Stimulated activated naive CD8-positive, alpha-beta T cell treated with anti-CD3 and anti-CD28 coated beads, Interleukin-15, amount 100 ng/mL, for 72 hours (primary cell): ENCODE results near the gene NCK2.
"Not testable (repeated sequence)": the region's sequence is repeated elsewhere in the genome, so short reads cannot be mapped to it uniquely, and the experiment has no call there.

Experiments
- ATAC-seq: fragments of 150-1000 bp; cut with Tn5 transposase; 2 replicates; pipeline ENCODE4 v1.10.0; 2021; ENCODE audit warnings: mild to moderate bottlenecking, moderate library complexity
- DNase-seq, 2 donors: peaks; one replicate each; pipeline ENCODE4 v3.0.0; 2021 to 2022
- H3K27ac Mint-ChIP-seq, 2 donors: one replicate each; pipeline ENCODE4 v1.8.0; 2022; ENCODE audit warnings: mild to moderate bottlenecking in 2 of 2, mixed read lengths in 2 of 2, moderate library complexity in 2 of 2
- H3K27me3 Mint-ChIP-seq: one replicate; pipeline ENCODE4 v1.8.0; 2022; ENCODE audit warnings: mixed read lengths
- H3K4me1 Mint-ChIP-seq: one replicate; pipeline ENCODE4 v1.8.0; 2022; ENCODE audit warnings: mild to moderate bottlenecking, mixed read lengths
- H3K4me3 Mint-ChIP-seq, 2 donors: one replicate each; pipeline ENCODE4 v1.8.0; 2022; ENCODE audit warnings: mild to moderate bottlenecking in 2 of 2, mixed read lengths in 2 of 2, moderate library complexity in 1 of 2
- H3K9me3 Mint-ChIP-seq, 2 donors: one replicate each; pipeline ENCODE4 v1.8.0; 2022; ENCODE audit warnings: mixed read lengths in 2 of 2

Gene NCK2

DNA sequence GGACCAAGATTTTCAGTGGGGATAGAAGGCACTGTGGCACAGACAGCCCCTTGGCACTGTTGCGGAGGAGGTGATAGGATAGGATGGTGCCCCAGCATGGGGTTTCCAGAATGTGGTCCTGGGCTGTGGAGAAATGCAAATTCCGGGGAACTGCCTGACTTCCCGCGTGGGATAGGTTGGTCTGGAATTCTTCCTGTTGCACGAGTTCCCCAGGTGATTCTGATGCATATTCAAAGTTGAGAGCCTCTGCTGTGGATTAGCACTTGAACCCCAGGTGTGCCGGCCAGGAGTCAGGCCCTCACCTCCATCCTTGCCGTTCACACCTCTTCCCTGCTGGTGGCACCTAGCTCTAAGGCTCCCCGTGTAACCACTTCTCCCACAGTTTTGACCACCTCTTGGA, 15.5 kb downstream of the NCK2 start:
- Mint-ChIP-seq H3K27ac (peak overlapping the region; percentile 93 to 97), H3K27me3 (no peaks in the 10 kb centered on the region), H3K4me1 (peaks cover 100% of the 10 kb centered on the region), H3K9me3 (no peaks in the 10 kb centered on the region), H3K4me3 (peak overlapping the region; percentile 75)
- DNase-seq: no peak
- ATAC-seq: no peak

DNA sequence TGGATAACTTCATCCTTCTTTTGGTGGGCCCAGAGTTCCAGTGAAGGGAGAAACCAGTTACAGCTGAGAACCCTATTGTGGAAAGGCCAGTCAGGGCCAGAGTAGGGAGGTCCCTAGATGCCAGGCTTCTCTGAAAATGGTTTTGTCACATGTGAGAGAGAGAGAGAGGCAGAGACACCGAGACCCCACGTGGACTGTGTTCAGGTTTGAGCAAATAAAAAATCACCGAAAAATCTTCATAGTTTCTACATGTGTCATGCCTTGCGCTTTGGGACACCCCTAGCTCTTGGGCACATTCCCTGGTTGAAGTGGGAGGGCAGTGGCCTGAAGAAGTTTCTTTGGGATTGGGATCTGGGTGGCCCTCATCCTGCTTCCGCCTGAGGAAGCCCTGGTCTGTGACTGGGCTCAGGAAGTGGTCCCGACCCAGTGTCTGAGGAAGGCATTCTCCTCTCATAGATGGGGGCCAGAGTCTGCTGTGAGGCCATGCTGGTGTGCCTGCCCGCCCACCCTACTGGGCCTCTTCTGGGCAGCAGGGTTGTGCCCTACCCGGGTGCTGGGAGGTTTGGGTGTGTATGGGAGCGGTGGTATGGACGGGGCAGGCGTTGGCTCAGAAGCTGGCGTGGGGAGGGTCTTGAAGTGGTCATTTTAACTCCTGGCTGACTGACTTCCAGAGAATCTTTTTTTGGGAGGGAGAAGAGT, 16.1 kb downstream of the NCK2 start:
- no peaks in the 10 kb centered on the region for H3K9me3 Mint-ChIP-seq
- peak overlapping the region; percentile 93 to 97 for H3K27ac Mint-ChIP-seq
- ATAC-seq (peak; percentile 60), DNase-seq (no peak)
- H3K4me1 Mint-ChIP-seq: peaks cover 100% of the 10 kb centered on the region
- H3K4me3 Mint-ChIP-seq: peak overlapping the region; percentile 75
- H3K27me3 Mint-ChIP-seq: no peaks in the 10 kb centered on the region

DNA sequence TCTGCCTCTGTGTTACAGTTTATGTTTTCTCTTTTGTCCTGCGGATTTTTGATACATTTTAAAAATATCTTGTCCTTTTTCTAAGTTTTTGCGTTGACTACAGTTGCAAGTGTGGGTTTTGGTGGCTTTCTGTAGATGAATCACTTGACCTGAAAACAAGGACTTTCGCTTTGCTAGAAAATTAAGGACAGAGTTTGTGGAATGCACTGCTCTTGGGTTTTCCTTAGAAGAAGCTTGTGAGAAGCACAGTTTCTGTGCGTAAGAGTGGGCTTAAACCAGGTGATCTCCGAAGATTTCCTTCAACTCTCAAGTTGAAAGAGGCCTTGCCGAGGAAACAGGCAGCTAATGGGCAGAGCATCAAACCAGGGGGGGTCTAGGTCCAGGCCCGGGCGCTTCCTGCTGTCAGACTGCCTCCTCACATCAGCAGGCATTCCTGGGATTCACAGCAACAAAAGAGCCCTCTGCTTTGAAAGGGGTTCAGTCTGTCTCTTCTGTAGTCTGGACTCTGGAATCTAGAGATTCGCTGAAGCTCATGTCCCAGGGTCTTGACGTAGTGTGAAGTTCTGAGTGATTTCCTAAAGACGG, 17.3 kb downstream of the NCK2 start:
- Mint-ChIP-seq H3K27me3 (no peaks in the 10 kb centered on the region), H3K4me1 (peaks cover 100% of the 10 kb centered on the region), H3K9me3 (no peaks in the 10 kb centered on the region), H3K27ac (peak overlapping the region; percentile 78 to 93), H3K4me3 (peak overlapping the region; percentile 75)
- no peak for DNase-seq
- no peak for ATAC-seq

DNA sequence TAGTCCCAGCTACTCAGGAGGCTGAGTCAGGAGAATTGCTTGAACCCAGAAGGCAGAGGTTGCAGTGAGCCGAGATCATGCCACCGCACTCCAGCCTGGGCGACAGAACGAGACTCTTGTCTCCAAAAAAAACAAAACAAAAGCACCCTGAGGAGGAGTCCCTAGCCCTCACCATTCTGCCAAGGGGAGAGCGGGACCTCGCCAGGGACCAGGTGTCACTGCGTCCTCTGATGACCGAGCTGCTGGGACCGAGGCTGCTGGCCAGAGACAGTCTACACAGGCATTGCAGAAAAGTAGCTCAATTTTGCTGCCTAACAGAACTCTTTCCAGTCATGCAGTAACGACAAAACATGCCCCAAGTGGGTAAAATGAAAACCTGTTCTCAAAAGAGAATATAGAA, 18.4 kb downstream of the NCK2 start:
- H3K27me3 Mint-ChIP-seq: no peaks in the 10 kb centered on the region
- no peak for ATAC-seq
- peaks cover 100% of the 10 kb centered on the region for H3K4me1 Mint-ChIP-seq
- H3K27ac Mint-ChIP-seq: no peak overlapping the region
- H3K9me3 Mint-ChIP-seq: no peaks in the 10 kb centered on the region
- no peak for DNase-seq
- peak overlapping the region; percentile 49 to 75 for H3K4me3 Mint-ChIP-seq

DNA sequence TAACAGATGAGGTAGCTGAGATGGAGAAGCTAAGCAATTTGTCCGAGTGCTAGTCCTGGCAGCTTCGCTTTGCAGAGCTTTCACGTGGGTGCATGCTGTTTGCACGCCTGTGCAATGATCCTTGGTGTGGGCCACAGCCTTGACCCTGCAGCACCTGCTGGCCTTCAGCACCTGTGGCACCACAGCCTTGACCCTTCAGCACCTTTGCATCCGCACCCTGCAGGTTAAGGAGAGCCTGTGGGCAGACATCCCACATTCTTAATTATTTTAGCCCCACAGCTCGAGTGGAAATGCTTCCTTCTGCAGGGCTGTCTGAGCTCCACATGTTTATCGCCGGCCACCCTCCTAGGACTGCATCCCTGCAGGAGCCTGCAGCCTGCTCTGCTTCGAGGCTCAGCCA, 19.3 kb downstream of the NCK2 start:
- Mint-ChIP-seq H3K27me3 (no peaks in the 10 kb centered on the region), H3K4me1 (peaks cover 100% of the 10 kb centered on the region), H3K27ac (peak overlapping the region; percentile 34 to 40), H3K4me3 (peak overlapping the region; percentile 61 to 76), H3K9me3 (no peaks in the 10 kb centered on the region)
- DNase-seq: no peak
- ATAC-seq: no peak

DNA sequence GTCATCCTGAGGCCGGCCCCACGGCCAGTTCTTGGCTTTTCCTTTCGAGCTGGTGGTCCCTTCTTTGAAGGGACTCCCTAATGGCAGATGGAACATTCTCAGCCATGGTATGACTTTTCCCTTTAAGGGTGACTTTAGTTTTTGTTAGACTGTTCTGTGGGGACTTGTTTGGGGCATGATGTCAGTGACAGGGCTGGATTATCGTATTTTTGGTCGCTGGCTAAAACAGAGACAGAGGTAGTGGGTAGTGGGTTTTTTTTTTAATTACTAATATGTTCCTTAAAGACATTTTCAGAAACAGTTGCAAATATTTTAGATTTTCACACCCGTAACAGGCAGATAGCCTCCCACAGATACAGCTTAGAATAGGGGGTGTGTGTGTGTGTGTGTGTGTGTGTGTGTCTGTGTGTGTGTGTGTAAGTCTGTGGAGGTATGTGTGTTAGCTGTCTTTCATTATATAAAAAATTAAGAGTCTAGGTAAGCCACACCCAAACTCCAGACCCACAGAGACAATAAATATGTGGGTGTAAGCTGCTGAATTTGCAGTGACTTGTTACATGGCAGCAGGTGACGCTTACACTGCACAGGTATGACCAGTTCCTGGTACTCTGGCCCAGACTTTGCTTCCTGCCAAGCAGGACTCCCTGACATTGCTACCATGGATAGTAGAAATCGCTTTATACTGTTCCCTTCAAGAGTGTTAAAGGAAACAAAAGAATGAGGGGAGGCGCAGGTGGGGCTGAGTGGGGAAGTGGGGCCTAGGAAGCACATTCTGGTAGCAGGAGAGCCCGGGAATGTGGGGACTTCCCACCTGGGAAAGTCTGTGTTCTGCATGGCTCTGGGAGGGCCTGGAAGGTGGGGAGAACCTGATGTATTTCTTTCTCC, 20.9 kb downstream of the NCK2 start:
- H3K27ac Mint-ChIP-seq: peak overlapping the region; percentile 48 to 87

DNA sequence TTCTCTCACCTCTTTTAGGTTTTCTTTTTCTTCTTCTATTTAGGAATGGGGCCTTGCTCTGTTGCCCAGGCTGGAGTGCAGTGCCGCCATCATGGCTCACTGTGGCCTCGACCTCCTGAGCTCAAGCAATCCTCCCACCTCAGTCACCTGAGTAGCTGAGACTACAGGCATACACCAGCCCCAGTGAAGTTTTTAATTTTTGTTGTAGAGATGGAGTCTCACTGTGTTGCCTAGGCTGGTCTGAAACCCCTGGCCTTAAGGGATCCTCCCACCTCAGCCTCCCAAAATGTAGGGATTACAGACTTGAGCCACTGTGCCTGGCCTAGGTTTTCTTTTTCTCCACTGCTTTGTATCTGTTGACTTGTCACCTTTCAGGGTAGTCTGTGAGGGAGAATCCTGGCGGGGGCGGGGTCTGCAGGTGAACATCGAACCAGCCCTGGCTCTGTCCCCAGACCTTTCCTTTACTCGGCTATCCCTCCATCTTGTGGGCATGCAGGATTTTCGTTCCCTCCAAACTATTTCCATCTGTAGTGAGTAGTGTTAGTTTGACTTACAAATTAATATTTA, 21.7 kb downstream of the NCK2 start:
- Mint-ChIP-seq H3K4me3 (peak overlapping the region; percentile 4 to 76), H3K9me3 (no peaks in the 10 kb centered on the region), H3K27me3 (no peaks in the 10 kb centered on the region), H3K4me1 (peaks cover 99% of the 10 kb centered on the region), H3K27ac (no peak overlapping the region)
- DNase-seq (no peak), ATAC-seq (no peak)

More for the DNA sequence above, 20.9 kb downstream of the NCK2 start:
- Mint-ChIP-seq H3K4me1 (peaks cover 99% of the 10 kb centered on the region), H3K4me3 (peak overlapping the region in 1 of 2 donors; percentile 76), H3K27me3 (no peaks in the 10 kb centered on the region), H3K9me3 (no peaks in the 10 kb centered on the region)
- ATAC-seq (peak; percentile 79), DNase-seq (peak in 1 of 2 donors; percentile 41)

DNA sequence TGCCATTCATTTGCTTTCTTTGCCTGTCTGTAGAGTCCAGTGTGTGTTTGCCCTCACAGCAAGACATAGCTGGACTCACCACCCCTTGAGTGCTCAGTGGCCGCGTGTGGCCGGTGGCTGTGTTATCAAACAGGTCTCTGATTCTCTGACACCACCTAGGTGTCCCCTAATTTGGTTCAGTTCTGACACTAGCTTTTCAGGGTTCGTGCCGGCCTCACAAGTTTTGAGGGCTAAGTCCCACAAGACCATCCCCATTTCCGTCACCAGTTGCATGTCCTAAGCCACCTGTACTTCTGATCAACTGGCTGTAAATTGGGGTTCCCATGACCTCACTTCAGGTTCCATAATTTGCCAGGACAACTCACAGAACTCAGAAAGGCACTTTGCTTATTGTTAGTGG, 23.5 kb downstream of the NCK2 start:
- no peak overlapping the region for H3K4me3 Mint-ChIP-seq
- peak overlapping the region in 1 of 2 donors; percentile 55 for H3K27ac Mint-ChIP-seq
- no peak for DNase-seq
- no peaks in the 10 kb centered on the region for H3K9me3 Mint-ChIP-seq
- H3K27me3 Mint-ChIP-seq: no peaks in the 10 kb centered on the region
- ATAC-seq: no peak
- peaks cover 99% of the 10 kb centered on the region for H3K4me1 Mint-ChIP-seq

DNA sequence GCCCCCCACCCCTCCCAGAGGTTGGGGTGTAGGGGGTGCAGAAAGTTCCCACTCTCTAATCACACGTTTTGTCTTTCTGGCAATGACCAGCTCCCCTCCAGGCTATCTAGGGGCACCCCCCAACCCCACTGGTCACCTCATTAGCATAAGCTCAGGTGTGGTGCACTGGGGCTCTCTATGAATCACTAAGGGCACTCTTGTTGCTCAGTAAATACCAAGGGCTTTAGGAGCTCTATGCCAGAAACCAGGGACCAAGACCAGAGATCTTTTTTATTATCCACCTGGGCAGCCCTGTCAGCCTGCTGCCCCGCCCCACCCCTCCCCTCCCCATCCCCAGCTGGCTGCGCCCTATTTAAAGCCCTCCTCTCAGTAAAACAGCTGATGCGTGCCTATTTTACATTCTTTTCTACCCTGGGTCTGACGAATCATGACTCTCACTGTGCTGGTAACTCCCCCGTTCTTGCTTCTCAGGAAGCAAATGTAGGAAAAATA, 24.3 kb downstream of the NCK2 start:
- Mint-ChIP-seq H3K4me3 (peak overlapping the region; percentile 46 to 48), H3K9me3 (no peaks in the 10 kb centered on the region), H3K27me3 (no peaks in the 10 kb centered on the region), H3K4me1 (peaks cover 99% of the 10 kb centered on the region), H3K27ac (peak overlapping the region; percentile 66 to 79)
- no peak for DNase-seq
- ATAC-seq: peak; percentile 33

DNA sequence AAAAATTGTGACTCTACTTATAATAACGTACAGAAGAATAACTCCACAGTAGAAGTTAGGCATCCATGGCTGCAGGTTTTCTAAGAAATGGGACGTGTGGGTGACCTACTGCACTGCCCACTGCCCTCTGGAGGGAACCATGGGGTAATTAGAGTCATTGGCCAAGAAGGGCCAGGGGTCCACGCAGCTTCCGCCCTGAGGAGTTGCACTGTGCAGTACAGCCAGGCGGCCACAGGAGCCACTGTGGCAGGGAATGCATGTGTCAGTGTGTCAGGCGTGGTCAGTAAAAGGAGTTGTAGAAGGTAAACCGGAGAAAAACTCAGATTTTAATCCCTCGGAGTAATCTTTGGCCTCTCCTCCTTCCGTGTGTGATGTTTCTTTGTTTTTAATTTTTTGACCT, 24.8 kb downstream of the NCK2 start:
- H3K27me3 Mint-ChIP-seq: no peaks in the 10 kb centered on the region
- DNase-seq: no peak
- peaks cover 99% of the 10 kb centered on the region for H3K4me1 Mint-ChIP-seq
- peak overlapping the region; percentile 40 to 79 for H3K27ac Mint-ChIP-seq
- no peaks in the 10 kb centered on the region for H3K9me3 Mint-ChIP-seq
- peak overlapping the region; percentile 36 to 48 for H3K4me3 Mint-ChIP-seq
- ATAC-seq: peak; percentile 43

DNA sequence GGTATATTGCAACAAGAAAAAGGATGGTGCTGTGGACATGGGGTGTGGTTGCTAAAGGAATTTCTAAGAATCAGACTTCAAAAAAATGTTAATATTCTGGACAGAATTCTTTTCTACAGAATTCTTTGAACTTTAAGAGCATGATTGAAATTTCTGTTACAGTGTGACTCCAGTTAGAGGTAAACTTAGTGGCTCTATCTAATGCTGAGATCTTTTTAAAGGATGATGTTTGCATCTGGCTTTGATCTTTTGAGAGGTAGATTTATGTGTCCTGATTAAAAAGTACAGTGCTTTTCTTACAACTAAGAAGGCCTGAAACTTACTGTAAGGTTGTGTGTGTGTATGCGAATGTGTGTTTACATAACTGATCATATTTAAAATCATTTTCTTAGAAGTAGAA, 25.4 kb downstream of the NCK2 start:
- ATAC-seq: no peak
- DNase-seq: no peak

DNA sequence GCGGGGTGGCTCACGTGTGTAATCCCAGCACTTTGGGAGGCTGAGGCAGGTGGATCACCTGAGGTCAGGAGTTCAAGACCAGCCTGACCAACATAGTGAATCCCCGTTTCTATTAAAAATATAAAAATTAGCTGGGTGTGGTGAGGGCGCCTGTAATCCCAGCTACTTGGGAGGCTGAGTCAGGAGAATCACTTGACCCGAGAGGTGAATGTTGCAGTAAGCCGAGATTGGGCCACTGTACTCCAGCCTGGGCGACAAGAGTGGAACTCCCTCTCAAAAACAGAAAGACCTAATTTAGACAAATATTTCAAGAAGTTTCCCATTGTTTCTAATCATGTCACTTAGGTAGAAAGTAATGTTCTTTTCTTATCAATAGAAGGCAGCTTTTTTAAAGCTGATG, 26.6 kb downstream of the NCK2 start:
- DNase-seq, H3K4me3 Mint-ChIP-seq, ATAC-seq, H3K9me3 Mint-ChIP-seq, H3K27me3 Mint-ChIP-seq: not testable (repeated sequence)
- Mint-ChIP-seq H3K4me1 (peaks cover 99% of the 10 kb centered on the region), H3K27ac (peak overlapping the region in 1 of 2 donors; percentile 76)

More for the DNA sequence above, 25.4 kb downstream of the NCK2 start:
- Mint-ChIP-seq H3K27ac (peak overlapping the region; percentile 16 to 44), H3K9me3 (no peaks in the 10 kb centered on the region), H3K4me3 (peak overlapping the region; percentile 29 to 34), H3K4me1 (peaks cover 99% of the 10 kb centered on the region), H3K27me3 (no peaks in the 10 kb centered on the region)

DNA sequence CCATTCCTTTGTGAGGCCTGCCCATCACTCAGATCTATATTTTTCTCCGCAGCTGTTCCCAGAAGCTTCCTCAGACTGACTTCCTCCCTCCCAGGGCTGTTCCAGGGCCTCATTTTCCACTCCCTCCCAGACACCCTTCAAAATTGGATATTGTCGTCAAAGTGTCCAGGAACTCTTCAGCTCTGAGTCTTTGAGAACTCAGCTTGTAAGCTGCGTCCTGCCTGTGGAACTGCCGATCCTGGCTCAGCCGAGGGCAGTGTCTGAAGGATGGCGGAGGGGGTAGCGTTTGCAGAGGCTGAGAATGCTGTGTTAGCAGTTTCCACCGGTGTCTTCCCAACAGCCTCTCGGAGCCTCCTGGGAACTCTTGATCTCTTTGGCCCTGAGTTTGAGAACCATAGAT, 27.1 kb downstream of the NCK2 start:
- Mint-ChIP-seq H3K27ac (no peak overlapping the region), H3K4me3 (no peak overlapping the region), H3K4me1 (peaks cover 99% of the 10 kb centered on the region), H3K27me3 (no peaks in the 10 kb centered on the region), H3K9me3 (no peaks in the 10 kb centered on the region)
- DNase-seq: no peak
- ATAC-seq: no peak

DNA sequence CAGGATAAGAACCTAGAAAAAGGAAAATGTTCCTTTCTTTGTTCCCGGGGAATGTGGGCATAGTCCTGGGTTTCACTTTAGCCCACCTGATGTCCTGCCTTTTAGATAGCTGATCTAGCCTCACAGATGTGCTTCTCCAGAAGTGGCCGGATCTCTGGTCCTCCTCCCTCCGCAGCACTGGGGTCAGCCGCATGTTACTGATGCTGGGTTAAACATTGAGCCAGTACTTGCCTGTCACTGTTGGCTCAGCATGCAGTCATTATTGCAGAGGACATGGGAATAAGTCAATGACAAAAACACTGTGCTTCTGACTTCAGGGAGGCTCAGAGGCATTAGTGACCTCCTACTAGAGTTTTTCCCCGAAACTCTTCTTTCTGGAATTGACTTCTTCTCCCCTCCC, 27.6 kb downstream of the NCK2 start:
- Mint-ChIP-seq H3K4me1 (peaks cover 99% of the 10 kb centered on the region), H3K27me3 (no peaks in the 10 kb centered on the region), H3K27ac (peak overlapping the region; percentile 79 to 88), H3K9me3 (no peaks in the 10 kb centered on the region), H3K4me3 (peak overlapping the region in 1 of 2 donors; percentile 9)
- ATAC-seq (no peak), DNase-seq (no peak)

DNA sequence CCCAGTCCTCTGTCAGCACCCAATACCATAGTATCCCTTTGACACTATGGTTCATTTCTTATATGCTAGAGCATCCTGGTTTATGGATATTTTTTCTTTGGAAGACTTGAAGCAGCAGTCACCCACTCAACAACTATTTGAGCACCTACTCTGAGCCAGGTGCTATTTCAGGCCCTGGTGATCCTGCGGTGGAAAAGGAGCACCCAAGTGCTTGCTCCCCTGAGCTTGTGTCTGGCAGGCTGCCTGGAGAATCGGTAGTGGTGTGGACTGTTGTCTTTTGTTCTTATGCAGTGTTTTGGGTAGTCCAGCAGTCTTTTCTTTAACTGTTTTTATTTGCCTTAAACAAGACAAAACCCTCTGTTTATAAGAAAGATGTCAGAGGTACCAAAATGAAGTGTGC, 28.9 kb downstream of the NCK2 start:
- Mint-ChIP-seq H3K4me3 (peak overlapping the region; percentile 1 to 33), H3K27me3 (no peaks in the 10 kb centered on the region), H3K4me1 (peaks cover 99% of the 10 kb centered on the region), H3K9me3 (no peaks in the 10 kb centered on the region), H3K27ac (peak overlapping the region; percentile 89 to 91)
- DNase-seq: no peak
- no peak for ATAC-seq
